GM21825 (cell line): Measurements from ENCODE around the gene PUM2.
"Not testable (repeated sequence)": the region's sequence is repeated elsewhere in the genome, so short reads cannot be mapped to it uniquely, and the experiment has no call there.

Experiments
- ATAC-seq: cut with Tn5 transposase; IDR thresholded peaks from one replicate; pipeline ENCODE4 v1.9.1; 2021; ENCODE audit warnings: mild to moderate bottlenecking, moderate library complexity; ENCODE audit not compliant: unreplicated experiment

PUM2 gene

GRCh38 chr2:20369366-20369765, 18.7 kb upstream of the PUM2 start:
- no peak for ATAC-seq

GRCh38 chr2:20368706-20369105, 18.1 kb upstream of the PUM2 start:
- no peak for ATAC-seq

GRCh38 chr2:20367929-20368328, 17.3 kb upstream of the PUM2 start:
- not testable (repeated sequence) for ATAC-seq

- no peak for ATAC-seq
Measured at GRCh38 chr2:20366672-20367116, 16.1 kb upstream of the PUM2 start.

- ATAC-seq, result peak; percentile 96
Measured at GRCh38 chr2:20365249-20365817, 14.7 kb upstream of the PUM2 start.

- no peak for ATAC-seq
Measured at GRCh38 chr2:20363578-20363977, 12.9 kb upstream of the PUM2 start.

GRCh38 chr2:20362701-20363435, 12.2 kb upstream of the PUM2 start:
- ATAC-seq, result no peak

GRCh38 chr2:20361893-20362292, 11.2 kb upstream of the PUM2 start:
- no peak for ATAC-seq

GRCh38 chr2:20359096-20359495, 8.5 kb upstream of the PUM2 start:
- no peak for ATAC-seq

- ATAC-seq, result no peak
Measured at GRCh38 chr2:20357638-20358389, 7.2 kb upstream of the PUM2 start.

GRCh38 chr2:20356042-20356441, 5.4 kb upstream of the PUM2 start:
- no peak for ATAC-seq

- ATAC-seq, result no peak
Measured at GRCh38 chr2:20355131-20355530, 4.5 kb upstream of the PUM2 start.

- no peak for ATAC-seq
Measured at GRCh38 chr2:20353241-20353992, 2.8 kb upstream of the PUM2 start.

GRCh38 chr2:20352581-20353216, 2.1 kb upstream of the PUM2 start:
- no peak for ATAC-seq

GRCh38 chr2:20352230-20352578, 1.6 kb upstream of the PUM2 start:
- ATAC-seq, result no peak

GRCh38 chr2:20351555-20352229, 1.0 kb upstream of the PUM2 start:
- no peak for ATAC-seq

- ATAC-seq, result peak; percentile 28
Measured at GRCh38 chr2:20350041-20350712, 467 bp downstream of the PUM2 start.

- ATAC-seq, result no peak
Measured at GRCh38 chr2:20349513-20349921, 1.1 kb downstream of the PUM2 start.

- no peak for ATAC-seq
Measured at GRCh38 chr2:20348542-20348941, 2.1 kb downstream of the PUM2 start.
